GM12875 (cell line): Measurements from ENCODE around the gene PLEKHG4.

Source experiments
- H3K4me3 ChIP-seq: one replicate; pipeline ENCODE4 v1.5.1; 2011; ENCODE audit warnings: low read depth, low read length, control low read depth
- CTCF ChIP-seq: IDR thresholded peaks from 2 replicates; pipeline ENCODE4 v1.5.1; 2011; ENCODE audit warnings: low read depth, mild to moderate bottlenecking, control low read depth, inconsistent platforms, low read length, moderate library complexity, borderline replicate concordance; ENCODE audit not compliant: insufficient read depth

The PLEKHG4 gene

GRCh38 chr16:67260426-67261063, 18.8 kb upstream of the PLEKHG4 start:
- H3K4me3 ChIP-seq = no peak overlapping the region
- peak; percentile 70 for TF ChIP-seq CTCF

- TF ChIP-seq CTCF = no peak
- H3K4me3 ChIP-seq = no peak overlapping the region
Observed at GRCh38 chr16:67263201-67263600, 16.1 kb upstream of the PLEKHG4 start.

GRCh38 chr16:67264277-67264676, 15.1 kb upstream of the PLEKHG4 start:
- H3K4me3 ChIP-seq = no peak overlapping the region
- TF ChIP-seq CTCF = peak; percentile 19; the same call in 1 of the 2 replicates

- no peak for TF ChIP-seq CTCF
- no peak overlapping the region for H3K4me3 ChIP-seq
Observed at GRCh38 chr16:67264866-67265265, 14.5 kb upstream of the PLEKHG4 start.

- TF ChIP-seq CTCF = no peak
- H3K4me3 ChIP-seq = no peak overlapping the region
Observed at GRCh38 chr16:67265834-67266233, 13.5 kb upstream of the PLEKHG4 start.

- H3K4me3 ChIP-seq = no peak overlapping the region
- TF ChIP-seq CTCF = no peak
Observed at GRCh38 chr16:67268136-67268579, 11.2 kb upstream of the PLEKHG4 start.

- H3K4me3 ChIP-seq = no peak overlapping the region
- no peak for TF ChIP-seq CTCF
Observed at GRCh38 chr16:67269766-67270165, 9.6 kb upstream of the PLEKHG4 start.
